ENCODE results near the gene CREB3L1. TPM values are rescaled to one million over a fixed set of nuclear protein-coding genes. Genes with fewer than 3 reads are reported as not detected.

CREB3L1 gene
- total and polyA plus RNA-seq, 2 of the 13 experiments (the other 11 are each of a cell fraction or from before 2014, with no cell fraction given): not detected

DNA sequence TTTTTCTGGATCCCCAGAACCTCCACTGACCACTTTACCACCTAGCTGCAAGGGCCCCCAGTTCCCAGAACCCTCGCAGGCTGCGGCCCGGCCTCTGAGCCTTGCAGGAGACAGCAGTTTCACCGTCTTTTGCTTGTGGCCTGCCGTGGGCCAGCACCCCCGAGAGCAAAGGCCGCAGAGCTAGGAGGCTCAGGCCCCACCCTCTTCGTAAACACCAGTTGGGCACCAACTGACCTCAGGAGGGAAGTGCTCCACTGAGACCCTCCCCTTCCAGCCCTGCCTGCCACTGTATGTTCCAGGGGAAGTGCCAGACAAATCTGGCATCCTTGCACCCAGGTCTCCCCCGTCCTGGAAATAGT lies 23.4 kb upstream of the CREB3L1 start (continued):
- no peak for TF ChIP-seq ZNF704 (CRISPR knock-in tag; IDR thresholded peaks at IDR 0.05; ENCODE audit: borderline replicate concordance)
- no peak for TF ChIP-seq NCOR1 (IDR thresholded peaks at IDR 0.05; ENCODE audit: borderline replicate concordance, low read length)
- no peak for TF ChIP-seq ZNF616 (CRISPR knock-in tag; IDR thresholded peaks at IDR 0.05; ENCODE audit: low read depth)
- TF ChIP-seq SP4 (CRISPR knock-in tag; IDR thresholded peaks at IDR 0.05): peak; percentile 37; the same call in 1 of the 2 replicates
- no peak for TF ChIP-seq SMAD1 (CRISPR knock-in tag; IDR thresholded peaks at IDR 0.05; ENCODE audit: borderline replicate concordance, low read depth)
- no peak for TF ChIP-seq NCOA5 (CRISPR knock-in tag; IDR thresholded peaks at IDR 0.05)
- TF ChIP-seq, protein P1, sequence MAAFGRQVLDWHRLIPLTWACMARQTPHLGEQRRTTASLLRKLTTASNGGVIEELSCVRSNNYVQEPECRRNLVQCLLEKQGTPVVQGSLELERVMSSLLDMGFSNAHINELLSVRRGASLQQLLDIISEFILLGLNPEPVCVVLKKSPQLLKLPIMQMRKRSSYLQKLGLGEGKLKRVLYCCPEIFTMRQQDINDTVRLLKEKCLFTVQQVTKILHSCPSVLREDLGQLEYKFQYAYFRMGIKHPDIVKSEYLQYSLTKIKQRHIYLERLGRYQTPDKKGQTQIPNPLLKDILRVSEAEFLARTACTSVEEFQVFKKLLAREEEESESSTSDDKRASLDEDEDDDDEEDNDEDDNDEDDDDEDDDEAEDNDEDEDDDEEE (CRISPR knock-in tag; IDR thresholded peaks at IDR 0.05): no peak
- TF ChIP-seq, protein P2, sequence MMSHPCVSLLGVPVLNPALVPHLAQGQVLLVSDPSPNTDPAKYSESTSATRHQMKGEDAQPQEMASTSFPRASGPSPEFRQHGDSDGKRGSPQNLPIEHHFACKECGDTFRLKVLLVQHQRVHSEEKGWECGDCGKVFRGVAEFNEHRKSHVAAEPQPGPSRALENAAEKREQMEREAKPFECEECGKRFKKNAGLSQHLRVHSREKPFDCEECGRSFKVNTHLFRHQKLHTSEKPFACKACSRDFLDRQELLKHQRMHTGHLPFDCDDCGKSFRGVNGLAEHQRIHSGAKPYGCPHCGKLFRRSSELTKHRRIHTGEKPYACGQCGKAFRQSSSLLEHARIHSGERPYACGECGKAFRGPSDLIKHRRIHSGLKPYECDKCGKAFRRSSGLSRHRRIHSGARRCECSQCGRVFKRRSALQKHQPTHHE (CRISPR knock-in tag; IDR thresholded peaks at IDR 0.05; ENCODE audit: borderline replicate concordance): no peak
- no peak for TF ChIP-seq ZFP62 (CRISPR knock-in tag; IDR thresholded peaks at IDR 0.05)
- TF ChIP-seq, protein P3, sequence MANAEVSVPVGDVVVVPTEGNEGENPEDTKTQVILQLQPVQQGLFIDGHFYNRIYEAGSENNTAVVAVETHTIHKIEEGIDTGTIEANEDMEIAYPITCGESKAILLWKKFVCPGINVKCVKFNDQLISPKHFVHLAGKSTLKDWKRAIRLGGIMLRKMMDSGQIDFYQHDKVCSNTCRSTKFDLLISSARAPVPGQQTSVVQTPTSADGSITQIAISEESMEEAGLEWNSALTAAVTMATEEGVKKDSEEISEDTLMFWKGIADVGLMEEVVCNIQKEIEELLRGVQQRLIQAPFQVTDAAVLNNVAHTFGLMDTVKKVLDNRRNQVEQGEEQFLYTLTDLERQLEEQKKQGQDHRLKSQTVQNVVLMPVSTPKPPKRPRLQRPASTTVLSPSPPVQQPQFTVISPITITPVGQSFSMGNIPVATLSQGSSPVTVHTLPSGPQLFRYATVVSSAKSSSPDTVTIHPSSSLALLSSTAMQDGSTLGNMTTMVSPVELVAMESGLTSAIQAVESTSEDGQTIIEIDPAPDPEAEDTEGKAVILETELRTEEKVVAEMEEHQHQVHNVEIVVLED (CRISPR knock-in tag; IDR thresholded peaks at IDR 0.05; ENCODE audit: borderline replicate concordance): no peak
- TF ChIP-seq ZNF33A (CRISPR knock-in tag; IDR thresholded peaks at IDR 0.05; ENCODE audit: borderline replicate concordance): no peak
- no peak for TF ChIP-seq NAIF1 (CRISPR knock-in tag; IDR thresholded peaks at IDR 0.05; ENCODE audit: borderline replicate concordance)
- TF ChIP-seq ZIK1 (CRISPR knock-in tag; IDR thresholded peaks at IDR 0.05; ENCODE audit: borderline replicate concordance, low read depth): no peak
- TF ChIP-seq ZNF124 (CRISPR knock-in tag; IDR thresholded peaks at IDR 0.05): no peak
- no peak for TF ChIP-seq ZNF282 (IDR thresholded peaks at IDR 0.05; ENCODE audit: partially characterized antibody)
- TF ChIP-seq ZNF557 (CRISPR knock-in tag; IDR thresholded peaks at IDR 0.05): no peak
- TF ChIP-seq, protein P4, sequence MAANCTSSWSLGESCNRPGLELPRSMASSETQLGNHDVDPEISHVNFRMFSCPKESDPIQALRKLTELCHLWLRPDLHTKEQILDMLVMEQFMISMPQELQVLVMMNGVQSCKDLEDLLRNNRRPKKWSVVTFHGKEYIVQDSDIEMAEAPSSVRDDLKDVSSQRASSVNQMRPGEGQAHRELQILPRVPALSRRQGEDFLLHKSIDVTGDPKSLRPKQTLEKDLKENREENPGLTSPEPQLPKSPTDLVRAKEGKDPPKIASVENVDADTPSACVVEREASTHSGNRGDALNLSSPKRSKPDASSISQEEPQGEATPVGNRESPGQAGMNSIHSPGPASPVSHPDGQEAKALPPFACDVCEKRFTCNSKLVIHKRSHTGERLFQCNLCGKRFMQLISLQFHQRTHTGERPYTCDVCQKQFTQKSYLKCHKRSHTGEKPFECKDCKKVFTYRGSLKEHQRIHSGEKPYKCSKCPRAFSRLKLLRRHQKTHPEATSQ (CRISPR knock-in tag; IDR thresholded peaks at IDR 0.05; ENCODE audit: borderline replicate concordance): no peak
- no peak for TF ChIP-seq ZFP82 (CRISPR knock-in tag; IDR thresholded peaks at IDR 0.05; ENCODE audit: borderline replicate concordance)
- TF ChIP-seq, protein P5, sequence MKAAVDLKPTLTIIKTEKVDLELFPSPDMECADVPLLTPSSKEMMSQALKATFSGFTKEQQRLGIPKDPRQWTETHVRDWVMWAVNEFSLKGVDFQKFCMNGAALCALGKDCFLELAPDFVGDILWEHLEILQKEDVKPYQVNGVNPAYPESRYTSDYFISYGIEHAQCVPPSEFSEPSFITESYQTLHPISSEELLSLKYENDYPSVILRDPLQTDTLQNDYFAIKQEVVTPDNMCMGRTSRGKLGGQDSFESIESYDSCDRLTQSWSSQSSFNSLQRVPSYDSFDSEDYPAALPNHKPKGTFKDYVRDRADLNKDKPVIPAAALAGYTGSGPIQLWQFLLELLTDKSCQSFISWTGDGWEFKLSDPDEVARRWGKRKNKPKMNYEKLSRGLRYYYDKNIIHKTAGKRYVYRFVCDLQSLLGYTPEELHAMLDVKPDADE (CRISPR knock-in tag; IDR thresholded peaks at IDR 0.05): no peak
- TF ChIP-seq MAZ (IDR thresholded peaks at IDR 0.05; ENCODE audit: borderline replicate concordance, low read depth, low read length): no peak
- 0 out of 2 replicates have a peak, but pooled peaks have one; percentile 25 for TF ChIP-seq MAZ (CRISPR knock-in tag; IDR thresholded peaks at IDR 0.05; ENCODE audit: low read depth)
- TF ChIP-seq ZNF660 (CRISPR knock-in tag; IDR thresholded peaks at IDR 0.05; ENCODE audit: borderline replicate concordance, low read depth): no peak
- TF ChIP-seq, protein P6, sequence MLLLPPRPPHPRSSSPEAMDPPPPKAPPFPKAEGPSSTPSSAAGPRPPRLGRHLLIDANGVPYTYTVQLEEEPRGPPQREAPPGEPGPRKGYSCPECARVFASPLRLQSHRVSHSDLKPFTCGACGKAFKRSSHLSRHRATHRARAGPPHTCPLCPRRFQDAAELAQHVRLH (CRISPR knock-in tag; IDR thresholded peaks at IDR 0.05; ENCODE audit: borderline replicate concordance, low read depth): no peak
